ENCODE measurements around the gene HDAC4.

Gene HDAC4

GRCh38 chr2:239337122-239337876 is 63.5 kb downstream of the HDAC4 start:
- no peak for TF ChIP-seq ZFX (IDR thresholded peaks at IDR 0.05; ENCODE audit: borderline replicate concordance)
- TF ChIP-seq CTCF (IDR thresholded peaks at IDR 0.05) = no peak
- no peak overlapping the region for H3K27ac ChIP-seq

- TF ChIP-seq ZFX (IDR thresholded peaks at IDR 0.05; ENCODE audit: borderline replicate concordance) (no peak), CTCF (IDR thresholded peaks at IDR 0.05) (no peak)
- no peak overlapping the region for H3K27ac ChIP-seq
Measured at GRCh38 chr2:239331560-239331959, 69.3 kb downstream of the HDAC4 start.

GRCh38 chr2:239330836-239331235 is 70.0 kb downstream of the HDAC4 start:
- no peak overlapping the region for H3K27ac ChIP-seq

GRCh38 chr2:239329972-239330572 is 70.7 kb downstream of the HDAC4 start:
- H3K27ac ChIP-seq = no peak overlapping the region
- no peak for TF ChIP-seq ZFX (IDR thresholded peaks at IDR 0.05; ENCODE audit: borderline replicate concordance)
- TF ChIP-seq CTCF (IDR thresholded peaks at IDR 0.05) = no peak

More at GRCh38 chr2:239330836-239331235, 70.0 kb downstream of the HDAC4 start:
- TF ChIP-seq CTCF (IDR thresholded peaks at IDR 0.05) (no peak), ZFX (IDR thresholded peaks at IDR 0.05; ENCODE audit: borderline replicate concordance) (no peak)

- TF ChIP-seq ZFX (IDR thresholded peaks at IDR 0.05; ENCODE audit: borderline replicate concordance) = no peak
- no peak for TF ChIP-seq CTCF (IDR thresholded peaks at IDR 0.05)
- no peak overlapping the region for H3K27ac ChIP-seq
Measured at GRCh38 chr2:239329284-239329971, 71.4 kb downstream of the HDAC4 start.

- H3K27ac ChIP-seq = no peak overlapping the region
- no peak for TF ChIP-seq CTCF (IDR thresholded peaks at IDR 0.05)
- no peak for TF ChIP-seq ZFX (IDR thresholded peaks at IDR 0.05; ENCODE audit: borderline replicate concordance)
Measured at GRCh38 chr2:239328351-239329191, 72.2 kb downstream of the HDAC4 start.

All from 22Rv1 (cell line).